ENCODE results near the gene PSMB9. TPM values are rescaled to one million over a fixed set of nuclear protein-coding genes. Genes with fewer than 3 reads are reported as not detected.

The PSMB9 gene
- total and polyA plus RNA-seq, 7 donors = 10.2 to 233 (median 23.2) TPM

GRCh38 chr6:32825966-32826365, 28.0 kb upstream of the PSMB9 start:
- no peak for TF ChIP-seq POLR2AphosphoS5 (IDR thresholded peaks at IDR 0.05)
- no peak for TF ChIP-seq EP300 (IDR thresholded peaks at IDR 0.05)
- no peak for TF ChIP-seq POLR2A (IDR thresholded peaks at IDR 0.05)
- TF ChIP-seq CTCF (IDR thresholded peaks at IDR 0.05) = peak in 1 of 4 experiments; percentile 5
- Histone ChIP-seq H3K27ac (no peak overlapping the region), H3K4me1 (no peaks in the 10 kb centered on the region), H3K27me3 (no peaks in the 10 kb centered on the region), H3K4me3 (no peak overlapping the region), H3K36me3 (peaks cover 0 to 28% (median 18%) of the 10 kb centered on the region in 4 donors), H3K9me3 (no peaks in the 10 kb centered on the region)
- WGBS, 2 donors = 23 to 59% methylated on average over 2 of the region's 2 CpGs
- intact Hi-C loops (cut with DNase I) = no loop called here
- DNase-seq = no peak

DNA sequence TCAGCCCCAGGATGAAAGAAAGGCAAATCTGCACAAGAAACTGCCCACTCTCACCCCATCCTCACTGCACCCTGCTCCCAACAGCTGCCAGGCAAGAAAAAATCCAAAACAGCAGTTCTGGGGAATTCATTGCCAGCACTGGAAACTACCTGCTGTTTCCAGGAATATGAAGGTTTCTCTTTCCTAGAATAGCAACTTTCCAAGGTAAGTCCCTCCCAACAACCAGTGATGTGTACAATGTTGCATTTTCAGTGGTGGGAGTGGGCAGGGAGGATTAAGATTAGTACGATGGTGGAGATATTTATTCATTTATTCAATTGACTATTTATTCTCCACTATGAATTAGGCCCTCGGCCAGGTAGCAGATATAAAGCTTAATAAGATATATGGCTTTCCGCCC, 27.0 kb upstream of the PSMB9 start:
- no peak overlapping the region for H3K27ac ChIP-seq
- no peaks in the 10 kb centered on the region for H3K27me3 ChIP-seq
- no peaks in the 10 kb centered on the region for H3K4me1 ChIP-seq
- no peak overlapping the region for H3K4me3 ChIP-seq
- TF ChIP-seq POLR2AphosphoS5 (IDR thresholded peaks at IDR 0.05) (no peak), POLR2A (IDR thresholded peaks at IDR 0.05) (no peak), EP300 (IDR thresholded peaks at IDR 0.05) (no peak)
- intact Hi-C loops (cut with DNase I) = no loop called here
- WGBS, 2 donors = 86 to 91% methylated on average over 3 of the region's 3 CpGs
- no peaks in the 10 kb centered on the region for H3K9me3 ChIP-seq
- peaks cover 0 to 39% (median 22%) of the 10 kb centered on the region in 4 donors for H3K36me3 ChIP-seq
- DNase-seq = no peak

GRCh38 chr6:32829495-32829894, 24.5 kb upstream of the PSMB9 start:
- no peak for DNase-seq
- Histone ChIP-seq H3K9me3 (no peaks in the 10 kb centered on the region), H3K27ac (no peak overlapping the region), H3K36me3 (peaks cover 0 to 51% (median 24%) of the 10 kb centered on the region in 4 donors), H3K27me3 (no peaks in the 10 kb centered on the region), H3K4me1 (no peaks in the 10 kb centered on the region), H3K4me3 (no peak overlapping the region)
- intact Hi-C loops (cut with DNase I) = no loop called here
- TF ChIP-seq POLR2AphosphoS5 (IDR thresholded peaks at IDR 0.05) (no peak), CTCF (IDR thresholded peaks at IDR 0.05) (no peak), POLR2A (IDR thresholded peaks at IDR 0.05) (no peak), EP300 (IDR thresholded peaks at IDR 0.05) (no peak)
- WGBS, 2 donors = 79 to 81% methylated on average over 7 of the region's 7 CpGs

- no peak for DNase-seq
- Histone ChIP-seq H3K4me1 (no peaks in the 10 kb centered on the region), H3K9me3 (no peaks in the 10 kb centered on the region), H3K4me3 (no peak overlapping the region), H3K27me3 (no peaks in the 10 kb centered on the region), H3K36me3 (peaks cover 0 to 56% (median 24%) of the 10 kb centered on the region in 4 donors), H3K27ac (no peak overlapping the region)
- intact Hi-C loops (cut with DNase I) = no loop called here
- WGBS, 2 donors = 99% methylated on average over 5 of the region's 5 CpGs
- TF ChIP-seq EP300 (IDR thresholded peaks at IDR 0.05) (no peak), CTCF (IDR thresholded peaks at IDR 0.05) (no peak), POLR2AphosphoS5 (IDR thresholded peaks at IDR 0.05) (no peak), POLR2A (IDR thresholded peaks at IDR 0.05) (no peak)
Measured at GRCh38 chr6:32830017-32830416, 24.0 kb upstream of the PSMB9 start.

DNA sequence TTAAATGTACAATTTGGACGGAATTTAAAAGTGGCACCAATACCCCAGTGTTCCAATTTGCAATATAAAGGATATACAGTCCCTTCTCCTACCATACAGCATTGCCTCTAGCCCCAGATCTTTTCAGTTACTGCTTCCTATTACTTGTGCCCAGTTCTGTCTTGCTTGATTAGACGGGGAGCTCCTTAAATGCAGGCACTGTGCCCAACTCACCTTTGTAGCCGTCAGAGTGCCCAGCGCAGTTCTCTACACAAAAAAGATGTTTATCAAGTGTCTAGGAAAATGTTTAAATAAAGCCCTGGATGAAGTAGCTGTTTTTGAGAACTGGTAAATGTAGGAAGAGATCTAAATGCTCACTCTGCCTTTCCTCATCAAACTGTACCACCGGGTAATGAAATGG, 23.1 kb upstream of the PSMB9 start:
- Histone ChIP-seq H3K4me3 (no peak overlapping the region), H3K9me3 (no peaks in the 10 kb centered on the region), H3K27ac (no peak overlapping the region), H3K27me3 (no peaks in the 10 kb centered on the region), H3K4me1 (no peaks in the 10 kb centered on the region), H3K36me3 (peaks cover 0 to 62% (median 24%) of the 10 kb centered on the region in 4 donors)
- TF ChIP-seq POLR2A (IDR thresholded peaks at IDR 0.05) = no peak
- TF ChIP-seq POLR2AphosphoS5 (IDR thresholded peaks at IDR 0.05) = no peak
- no peak for TF ChIP-seq CTCF (IDR thresholded peaks at IDR 0.05)
- TF ChIP-seq EP300 (IDR thresholded peaks at IDR 0.05) = no peak
- no peak for DNase-seq
- intact Hi-C loops (cut with DNase I) = no loop called here
- 87 to 94% methylated on average over 5 of the region's 5 CpGs for WGBS, 2 donors

All from sigmoid colon (tissue), 7 donors.